Chondrocyte (in vitro differentiated cells): Measurements from ENCODE around the gene SPTB. TPM values are rescaled to one million over a fixed set of nuclear protein-coding genes. Genes with fewer than 3 reads are reported as not detected.
A peak's percentile ranks its signal among the peaks of the same experiment; 100 is the strongest.

Experiments used
- DNase-seq: peaks from one replicate; pipeline ENCODE4 v3.0.0; 2021; ENCODE audit warnings: mixed read lengths, low spot score
- H3K27ac Mint-ChIP-seq: one replicate; pipeline ENCODE4 v1.8.0; 2021; ENCODE audit warnings: mild to moderate bottlenecking, moderate library complexity, mixed read lengths; ENCODE audit not compliant: unreplicated experiment
- H3K27me3 Mint-ChIP-seq: 2 replicates; pipeline ENCODE4 v1.8.0; 2021; ENCODE audit warnings: low read depth, mixed read lengths
- H3K36me3 Mint-ChIP-seq: 2 replicates; pipeline ENCODE4 v1.8.0; 2021; ENCODE audit warnings: low read depth, mixed read lengths
- H3K4me1 Mint-ChIP-seq: 2 replicates; pipeline ENCODE4 v1.8.0; 2021; ENCODE audit warnings: low read depth, mild to moderate bottlenecking, mixed read lengths
- H3K4me3 Mint-ChIP-seq: one replicate; pipeline ENCODE4 v1.8.0; 2021; ENCODE audit warnings: mild to moderate bottlenecking, moderate library complexity, mixed read lengths; ENCODE audit not compliant: unreplicated experiment
- H3K9me3 Mint-ChIP-seq: 2 replicates; pipeline ENCODE4 v1.8.0; 2021; ENCODE audit warnings: low read depth, mixed read lengths
- CTCF ChIP-seq: fragments of 200-600 bp; sonication (generic); IDR thresholded peaks from 2 replicates; pipeline ENCODE4 v1.5.0; 2021; ENCODE audit warnings: antibody characterized with exemption, mild to moderate bottlenecking, moderate library complexity
- total RNA-seq: library from RNA; stranded (reverse); gene quantifications from 3 replicates; pipeline ENCODE4 v1.2.1, GENCODE V29; 2021

The SPTB gene
- total RNA-seq, 1 donor from 2014 or later: 7.2 TPM

GRCh38 chr14:64732536-64733120, 147.1 kb downstream of the SPTB start:
- no peaks in the 10 kb centered on the region for H3K9me3 Mint-ChIP-seq
- no peak overlapping the region for H3K27ac Mint-ChIP-seq
- peaks cover 50% of the 10 kb centered on the region for H3K36me3 Mint-ChIP-seq
- H3K4me1 Mint-ChIP-seq: peaks cover 16% of the 10 kb centered on the region
- no peak overlapping the region for H3K4me3 Mint-ChIP-seq
- DNase-seq: peak; percentile 87
- no peak for TF ChIP-seq CTCF
- H3K27me3 Mint-ChIP-seq: no peaks in the 10 kb centered on the region

GRCh38 chr14:64732066-64732465, 147.6 kb downstream of the SPTB start:
- H3K27ac Mint-ChIP-seq: no peak overlapping the region
- H3K4me1 Mint-ChIP-seq: peaks cover 19% of the 10 kb centered on the region
- H3K36me3 Mint-ChIP-seq: peaks cover 51% of the 10 kb centered on the region
- peak; percentile 50 for DNase-seq
- H3K27me3 Mint-ChIP-seq: no peaks in the 10 kb centered on the region
- H3K4me3 Mint-ChIP-seq: no peak overlapping the region
- no peaks in the 10 kb centered on the region for H3K9me3 Mint-ChIP-seq
- TF ChIP-seq CTCF: no peak

GRCh38 chr14:64731141-64731581, 148.5 kb downstream of the SPTB start:
- Mint-ChIP-seq H3K9me3 (no peaks in the 10 kb centered on the region), H3K4me3 (no peak overlapping the region), H3K4me1 (peaks cover 28% of the 10 kb centered on the region), H3K27ac (peak overlapping the region; percentile 27), H3K27me3 (no peaks in the 10 kb centered on the region), H3K36me3 (peaks cover 51% of the 10 kb centered on the region)
- no peak for TF ChIP-seq CTCF
- peak; percentile 74 for DNase-seq

GRCh38 chr14:64730681-64731080, 149.0 kb downstream of the SPTB start:
- peak; percentile 82 for DNase-seq
- H3K9me3 Mint-ChIP-seq: no peaks in the 10 kb centered on the region
- TF ChIP-seq CTCF: no peak
- H3K27ac Mint-ChIP-seq: no peak overlapping the region
- H3K4me3 Mint-ChIP-seq: no peak overlapping the region
- no peaks in the 10 kb centered on the region for H3K27me3 Mint-ChIP-seq
- peaks cover 51% of the 10 kb centered on the region for H3K36me3 Mint-ChIP-seq
- H3K4me1 Mint-ChIP-seq: peaks cover 33% of the 10 kb centered on the region

- Mint-ChIP-seq H3K27me3 (no peaks in the 10 kb centered on the region), H3K9me3 (no peaks in the 10 kb centered on the region), H3K4me1 (peaks cover 35% of the 10 kb centered on the region), H3K36me3 (peaks cover 46% of the 10 kb centered on the region), H3K4me3 (no peak overlapping the region), H3K27ac (no peak overlapping the region)
- TF ChIP-seq CTCF: no peak
- peak; percentile 48 for DNase-seq
Measured at GRCh38 chr14:64730061-64730440, 149.7 kb downstream of the SPTB start.
